ENCODE results near the gene PRSS12.

DNA sequence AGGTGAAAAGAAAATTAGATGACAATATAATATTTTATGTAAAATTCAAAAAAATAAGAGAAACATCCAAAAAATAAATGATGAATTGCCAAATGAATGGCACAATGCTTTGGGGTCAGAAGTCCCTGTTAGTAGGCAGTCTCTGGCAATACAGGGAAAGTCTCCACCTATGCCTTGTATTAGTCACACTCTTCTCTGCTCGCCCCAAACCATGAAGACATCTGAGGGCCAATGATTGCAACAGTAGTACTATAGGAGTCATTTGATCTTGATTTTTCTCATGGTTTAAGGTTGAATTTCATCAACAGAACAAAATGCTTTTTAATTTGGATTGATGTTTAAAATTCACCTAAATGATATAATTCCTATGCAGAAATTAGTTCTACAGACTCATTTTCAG, 3.9 kb upstream of the PRSS12 start:
- no peak for TF ChIP-seq CTCF (IDR thresholded peaks at IDR 0.05; ENCODE audit: poor library complexity)
- no peak for TF ChIP-seq EZH2 (IDR thresholded peaks at IDR 0.05; ENCODE audit: borderline replicate concordance)
